ENCODE data around the gene PCSK4. TPM values are rescaled to one million over a fixed set of nuclear protein-coding genes. Genes with fewer than 3 reads are reported as not detected.

Gene PCSK4
- total and polyA plus RNA-seq, 9 of the 15 experiments (the other 6 are each of a cell fraction or from before 2014, with no cell fraction given), result 0.01 to 9.1 (median 2.1) TPM; not detected in 1

- TF ChIP-seq CEBPZ (IDR thresholded peaks at IDR 0.05; ENCODE audit: borderline replicate concordance, low read depth, low read length), result no peak
- no peak for TF ChIP-seq PTTG1 (tag; IDR thresholded peaks at IDR 0.05; ENCODE audit: low read depth)
- TF ChIP-seq ARID3A (IDR thresholded peaks at IDR 0.05; ENCODE audit: borderline replicate concordance, low read depth, low read length), result no peak
- TF ChIP-seq HDAC2 (IDR thresholded peaks at IDR 0.05), result no peak
- TF ChIP-seq RBM22 (IDR thresholded peaks at IDR 0.05; ENCODE audit: low read depth, low read length, poor library complexity, severe bottlenecking), result peak; percentile 46
- TF ChIP-seq MED1 (CRISPR knock-in tag; IDR thresholded peaks at IDR 0.05; ENCODE audit: borderline replicate concordance), result no peak
- TF ChIP-seq XRCC5 (IDR thresholded peaks at IDR 0.05; ENCODE audit: low read depth, low read length), result no peak
- TF ChIP-seq ZNF778 (CRISPR knock-in tag; IDR thresholded peaks at IDR 0.05), result no peak
- TF ChIP-seq SPI1 (IDR thresholded peaks at IDR 0.05; ENCODE audit: borderline replicate concordance, low read depth, low read length), result peak; percentile 48; the same call in 1 of the 2 replicates
- TF ChIP-seq POLR2A (conservative IDR thresholded peaks at IDR 0.05), result no peak
- peak; percentile 46; the same call in 1 of the 2 replicates for TF ChIP-seq ZNF592 (IDR thresholded peaks at IDR 0.05)
- no peak for TF ChIP-seq HOXB6 (CRISPR knock-in tag; IDR thresholded peaks at IDR 0.05; ENCODE audit: borderline replicate concordance)
- no peak for TF ChIP-seq TEAD1 (CRISPR knock-in tag; IDR thresholded peaks at IDR 0.05)
- TF ChIP-seq MIER1 (IDR thresholded peaks at IDR 0.05; ENCODE audit: low read depth), result no peak
- TF ChIP-seq ZBTB43 (CRISPR knock-in tag; IDR thresholded peaks at IDR 0.05), result no peak
- peak; percentile 51; the same call in 1 of the 2 replicates for TF ChIP-seq USF1 (CRISPR knock-in tag; IDR thresholded peaks at IDR 0.05)
- TF ChIP-seq ZNF124 (CRISPR knock-in tag; IDR thresholded peaks at IDR 0.05), result no peak
These were observed 54.7 kb downstream of the PCSK4 start (continued) for GRCh38 chr19:1435378-1435989.
